ENCODE measurements around the gene APOL3. TPM values are rescaled to one million over a fixed set of nuclear protein-coding genes. Genes with fewer than 3 reads are reported as not detected.
"Not testable (repeated sequence)": the region's sequence is repeated elsewhere in the genome, so short reads cannot be mapped to it uniquely, and the experiment has no call there.

APOL3 gene
- total and polyA plus RNA-seq, 11 donors, result 16.9 to 103 (median 24.5) TPM

DNA sequence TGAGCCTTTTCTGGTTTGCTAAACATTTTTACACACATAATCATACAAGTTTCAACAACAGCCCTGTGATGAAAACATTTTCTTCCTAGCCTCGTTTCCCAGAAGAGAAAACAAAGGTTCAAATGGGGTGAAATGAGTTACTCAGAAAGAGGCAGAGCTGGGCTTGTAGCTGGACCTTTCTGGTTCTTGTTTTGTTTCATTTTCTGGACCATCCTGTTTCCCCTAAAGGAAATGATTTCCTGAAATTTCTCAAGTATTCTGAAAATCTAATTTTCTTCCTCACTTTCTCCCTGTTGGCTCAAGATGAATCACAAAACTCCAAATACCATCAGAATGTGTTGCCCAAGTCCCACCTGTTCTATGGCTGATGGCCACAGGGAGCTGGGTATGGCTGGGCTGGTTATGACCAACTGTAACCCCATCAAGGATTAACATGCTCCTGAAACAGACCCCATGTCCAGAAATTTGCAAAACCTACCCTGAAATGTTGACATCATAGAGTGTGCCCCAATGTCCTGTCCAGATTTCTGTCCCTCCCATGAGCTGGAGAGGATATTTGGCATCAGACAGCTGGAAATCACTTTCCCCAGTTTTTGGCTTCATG, 47.7 kb upstream of the APOL3 start:
- ATAC-seq (no peak), DNase-seq (no peak)
- Histone ChIP-seq H3K9me3 (peaks cover 0 to 4% (median 0%) of the 10 kb centered on the region in 12 donors), H3K36me3 (no peaks in the 10 kb centered on the region), H3K4me1 (peaks cover 0 to 75% (median 4%) of the 10 kb centered on the region in 12 donors), H3K27me3 (no peaks in the 10 kb centered on the region), H3K27ac (peak overlapping the region in 3 of 12 donors; percentile 2 to 56 (median 2)), H3K4me3 (no peak overlapping the region)
- no peak for TF ChIP-seq POLR2A (IDR thresholded peaks at IDR 0.05)
- TF ChIP-seq, protein P1, sequence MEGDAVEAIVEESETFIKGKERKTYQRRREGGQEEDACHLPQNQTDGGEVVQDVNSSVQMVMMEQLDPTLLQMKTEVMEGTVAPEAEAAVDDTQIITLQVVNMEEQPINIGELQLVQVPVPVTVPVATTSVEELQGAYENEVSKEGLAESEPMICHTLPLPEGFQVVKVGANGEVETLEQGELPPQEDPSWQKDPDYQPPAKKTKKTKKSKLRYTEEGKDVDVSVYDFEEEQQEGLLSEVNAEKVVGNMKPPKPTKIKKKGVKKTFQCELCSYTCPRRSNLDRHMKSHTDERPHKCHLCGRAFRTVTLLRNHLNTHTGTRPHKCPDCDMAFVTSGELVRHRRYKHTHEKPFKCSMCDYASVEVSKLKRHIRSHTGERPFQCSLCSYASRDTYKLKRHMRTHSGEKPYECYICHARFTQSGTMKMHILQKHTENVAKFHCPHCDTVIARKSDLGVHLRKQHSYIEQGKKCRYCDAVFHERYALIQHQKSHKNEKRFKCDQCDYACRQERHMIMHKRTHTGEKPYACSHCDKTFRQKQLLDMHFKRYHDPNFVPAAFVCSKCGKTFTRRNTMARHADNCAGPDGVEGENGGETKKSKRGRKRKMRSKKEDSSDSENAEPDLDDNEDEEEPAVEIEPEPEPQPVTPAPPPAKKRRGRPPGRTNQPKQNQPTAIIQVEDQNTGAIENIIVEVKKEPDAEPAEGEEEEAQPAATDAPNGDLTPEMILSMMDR (IDR thresholded peaks at IDR 0.05), result no peak
- WGBS, 4 donors, result 24 to 64% (median 36%) methylated on average over 1 of the region's 1 CpG
- intact Hi-C loops (cut with DNase I), result no loop called here

DNA sequence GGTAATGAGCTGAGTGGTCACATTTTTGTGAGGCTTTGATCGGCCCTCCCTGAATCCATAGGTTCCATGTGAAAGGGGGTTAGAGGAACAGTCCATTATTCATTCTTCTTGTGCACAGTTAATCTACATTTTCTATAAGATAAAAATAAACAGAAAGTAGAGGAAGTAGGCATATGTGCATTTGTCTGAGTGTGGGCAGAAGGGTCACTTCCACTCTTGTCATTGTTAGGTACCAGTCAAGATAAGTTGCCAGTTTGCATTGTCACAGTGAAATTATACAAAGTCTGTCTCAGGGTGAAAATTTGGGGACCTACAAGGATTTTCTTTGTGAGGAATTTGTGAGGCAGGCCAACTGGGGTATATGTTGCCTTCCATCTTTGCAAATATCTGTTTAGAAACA, 45.7 kb upstream of the APOL3 start:
- Histone ChIP-seq H3K27ac (no peak overlapping the region), H3K36me3 (no peaks in the 10 kb centered on the region), H3K9me3 (peaks cover 0 to 4% (median 0%) of the 10 kb centered on the region in 12 donors), H3K4me1 (peaks cover 0 to 73% (median 19%) of the 10 kb centered on the region in 12 donors), H3K27me3 (no peaks in the 10 kb centered on the region), H3K4me3 (no peak overlapping the region)
- DNase-seq (no peak), ATAC-seq (no peak)
- TF ChIP-seq POLR2A (IDR thresholded peaks at IDR 0.05), result no peak
- 85 to 93% (median 89%) methylated on average over 1 of the region's 1 CpG for WGBS, 4 donors
- intact Hi-C loops (cut with DNase I), result no loop called here

DNA sequence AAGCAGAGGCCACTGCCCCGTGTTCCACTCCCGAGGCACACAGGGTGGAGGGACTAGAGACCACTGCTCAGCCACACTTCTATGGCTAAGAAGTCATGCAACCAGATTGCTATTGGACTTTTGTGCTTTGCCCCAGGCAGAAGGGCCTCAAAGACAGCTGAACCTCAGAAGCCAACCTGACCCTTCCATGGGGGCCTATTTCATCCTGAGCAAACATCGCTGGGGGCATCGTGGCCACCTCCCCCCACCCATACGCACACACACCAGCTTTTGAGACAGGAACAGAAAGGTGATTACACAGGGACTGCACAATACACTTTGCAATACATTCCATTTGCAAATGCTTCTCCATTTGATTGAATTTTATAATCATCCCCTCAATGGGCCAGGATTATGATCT, 45.0 kb upstream of the APOL3 start:
- H3K27me3 ChIP-seq; intact Hi-C loops (cut with DNase I); H3K4me3 ChIP-seq; H3K36me3 ChIP-seq; DNase-seq; ATAC-seq; H3K27ac ChIP-seq; H3K9me3 ChIP-seq: not testable (repeated sequence)
- 62 to 99% (median 75%) methylated on average over 4 to 5 of the region's 5 CpGs for WGBS, 4 donors
- peaks cover 0 to 68% (median 15%) of the 10 kb centered on the region in 12 donors for H3K4me1 ChIP-seq

DNA sequence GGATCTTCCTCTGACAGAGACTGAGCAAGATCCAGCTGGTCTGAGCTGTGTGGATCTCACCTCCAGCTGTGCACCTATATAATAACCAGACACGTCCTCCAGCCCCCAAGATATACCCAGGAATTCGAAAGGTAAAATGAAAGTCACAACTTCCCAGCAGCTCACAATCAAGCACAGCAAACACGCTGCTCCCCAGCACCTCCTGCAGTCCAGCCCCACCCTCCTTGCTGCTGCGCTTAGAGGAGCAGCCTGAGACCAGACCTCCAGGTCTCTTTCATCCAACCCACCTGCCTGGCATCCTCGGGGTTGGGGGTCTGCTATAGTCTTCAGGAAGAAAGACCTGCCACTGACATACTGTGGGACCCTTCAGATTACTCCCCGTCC, 44.1 kb upstream of the APOL3 start:
- no peak overlapping the region for H3K27ac ChIP-seq
- no peak overlapping the region for H3K4me3 ChIP-seq
- peaks cover 0 to 67% (median 20%) of the 10 kb centered on the region in 12 donors for H3K4me1 ChIP-seq
- 70 to 82% (median 79%) methylated on average over 6 of the region's 6 CpGs for WGBS, 4 donors
- H3K9me3 ChIP-seq, result peaks cover 0 to under 1% (median 0%) of the 10 kb centered on the region in 12 donors
- H3K27me3 ChIP-seq, result no peaks in the 10 kb centered on the region
- intact Hi-C loops (cut with DNase I), result no loop called here
- TF ChIP-seq, protein P1 (IDR thresholded peaks at IDR 0.05), result no peak
- TF ChIP-seq POLR2A (IDR thresholded peaks at IDR 0.05), result no peak
- no peak for DNase-seq
- no peak for ATAC-seq
- H3K36me3 ChIP-seq, result no peaks in the 10 kb centered on the region

DNA sequence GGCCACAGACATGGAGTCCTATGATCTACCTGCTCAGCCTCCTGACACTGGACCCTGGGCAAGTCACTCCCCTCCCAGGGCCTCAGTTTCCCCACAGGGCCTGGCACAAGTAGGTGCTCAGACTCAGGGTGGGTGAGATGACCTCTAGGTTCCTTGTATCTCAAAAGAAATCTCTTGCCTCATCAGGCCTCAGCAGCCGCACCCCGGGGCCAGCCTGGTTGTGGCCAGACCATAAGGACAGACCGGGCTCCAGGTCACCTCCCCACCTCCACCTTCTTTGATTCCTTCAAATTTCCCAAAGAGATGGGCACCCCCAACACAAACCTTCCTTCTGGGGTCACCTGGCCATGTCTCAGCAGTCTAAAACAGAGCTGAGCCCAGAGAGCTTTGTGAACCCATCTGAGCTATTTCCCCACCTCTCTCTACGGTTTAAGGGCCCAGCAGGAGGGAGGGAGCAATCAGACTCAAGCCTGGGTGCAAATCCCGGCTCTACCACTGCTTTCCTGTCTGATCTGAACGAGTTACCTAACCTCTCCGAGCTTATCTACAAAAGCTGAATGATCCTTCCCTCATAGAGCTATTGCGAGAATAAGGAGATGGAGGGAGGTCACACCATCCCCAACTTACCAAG, 43.6 kb upstream of the APOL3 start:
- TF ChIP-seq, protein P1 (IDR thresholded peaks at IDR 0.05), result no peak
- no peak for TF ChIP-seq POLR2A (IDR thresholded peaks at IDR 0.05)
- DNase-seq, result no peak
- intact Hi-C loops (cut with DNase I), result no loop called here
- no peaks in the 10 kb centered on the region for H3K36me3 ChIP-seq
- WGBS, 4 donors, result 74 to 87% (median 81%) methylated on average over 8 of the region's 8 CpGs
- H3K27me3 ChIP-seq, result no peaks in the 10 kb centered on the region
- ATAC-seq, result no peak
- H3K4me3 ChIP-seq, result no peak overlapping the region
- H3K4me1 ChIP-seq, result peaks cover 0 to 70% (median 22%) of the 10 kb centered on the region in 12 donors
- H3K27ac ChIP-seq, result no peak overlapping the region
- H3K9me3 ChIP-seq, result no peaks in the 10 kb centered on the region

DNA sequence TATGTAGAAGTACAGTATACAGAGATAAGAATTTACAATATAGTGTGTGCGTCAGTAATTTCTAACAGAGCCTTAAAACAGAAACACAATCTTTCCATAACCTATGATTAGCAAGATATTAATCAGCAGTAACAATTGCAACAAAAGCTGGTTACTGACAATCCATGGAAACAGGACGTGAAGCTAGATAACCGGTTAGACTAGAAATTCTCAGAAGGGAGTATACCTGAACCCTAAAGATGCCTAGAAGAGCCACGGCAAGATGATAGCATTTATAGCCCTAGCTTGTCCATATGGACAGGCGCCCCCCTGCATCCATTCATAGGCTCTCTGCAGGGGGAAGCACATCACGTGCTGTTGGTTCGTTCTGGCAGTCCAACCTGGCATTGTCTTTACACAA, 42.9 kb upstream of the APOL3 start:
- ATAC-seq, DNase-seq, H3K27ac ChIP-seq, H3K4me3 ChIP-seq, H3K9me3 ChIP-seq, H3K27me3 ChIP-seq, H3K36me3 ChIP-seq: not testable (repeated sequence)
- H3K4me1 ChIP-seq, result peaks cover 0 to 70% (median 26%) of the 10 kb centered on the region in 12 donors
- intact Hi-C loops (cut with DNase I), result loop anchor here in 1 of 10 donors (2.0 kb wide), 1 partner anchor 51 kb away; no protein-coding TSS in a partner anchor
- WGBS, 4 donors, result 75 to 82% (median 81%) methylated on average over 7 of the region's 7 CpGs

DNA sequence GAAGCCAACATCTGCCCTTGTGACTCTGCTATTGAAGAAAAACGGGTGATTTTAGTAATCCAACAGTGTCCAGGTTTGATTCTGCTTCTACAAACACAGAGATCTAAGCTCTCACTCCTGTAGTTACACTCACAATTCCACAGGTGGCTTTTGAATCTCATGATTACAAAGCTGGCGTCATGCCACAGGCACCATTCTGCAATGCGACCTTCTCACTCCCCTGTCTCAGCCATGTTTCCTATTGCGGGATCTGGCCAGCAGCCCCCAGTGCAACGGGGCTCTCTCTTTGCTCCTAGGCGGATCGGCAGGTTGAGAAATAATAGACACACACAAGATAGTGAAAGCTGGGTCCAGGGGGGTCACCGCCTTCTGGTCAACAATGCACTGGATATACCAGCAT, 42.4 kb upstream of the APOL3 start:
- intact Hi-C loops (cut with DNase I), result loop anchor here in 1 of 10 donors (2.0 kb wide), 1 partner anchor 52 kb away; no protein-coding TSS in a partner anchor
- peaks cover 0 to 70% (median 29%) of the 10 kb centered on the region in 12 donors for H3K4me1 ChIP-seq
- not testable (repeated sequence) for ATAC-seq

More for the DNA sequence above, 42.4 kb upstream of the APOL3 start:
- 36 to 49% (median 40%) methylated on average over 8 of the region's 8 CpGs for WGBS, 4 donors
- not testable (repeated sequence) for H3K36me3 ChIP-seq, H3K27me3 ChIP-seq, H3K4me3 ChIP-seq, H3K9me3 ChIP-seq
- peak overlapping the region in 2 of 12 donors; percentile 13 to 90 for H3K27ac ChIP-seq
- peak in 1 of 5 donors; percentile 50 for DNase-seq

Data from heart left ventricle (tissue), 16 donors.